Tibial artery (tissue), 4 donors: ENCODE data around the gene COL6A6.

Experiments
- DNase-seq, 2 donors: peaks; one replicate each; pipeline ENCODE4 v3.0.0-alpha.2; 2019
- H3K27ac ChIP-seq, 2 donors: fragments of 200-600 bp; sonication (generic) in 1 of 2; 1 replicate in 1 of 2; 2 replicates in 1 of 2; pipeline ENCODE4 v1.5.1; 2018 to 2019; ENCODE audit warnings: mild to moderate bottlenecking in 1 of 2
- H3K27me3 ChIP-seq, 2 donors: fragments of 200-600 bp; sonication (generic) in 1 of 2; one replicate each; pipeline versions ENCODE4 v1.5.1 to v1.6.0; 2016 to 2019
- H3K36me3 ChIP-seq, 3 donors: fragments of 200-600 bp; sonication (generic) in 2 of 3; one replicate each; pipeline ENCODE4 v1.5.1; 2016 to 2019; ENCODE audit warnings: mild to moderate bottlenecking in 2 of 3
- H3K4me1 ChIP-seq, 4 donors: fragments of 200-600 bp; sonication (generic) in 2 of 4; 1 replicate in 3 of 4; 2 replicates in 1 of 4; pipeline ENCODE4 v1.5.1; 2016 to 2019
- H3K4me3 ChIP-seq, 2 donors: fragments of 200-600 bp; sonication (generic) in 1 of 2; 1 replicate in 1 of 2; 2 replicates in 1 of 2; pipeline ENCODE4 v1.5.1; 2018 to 2019; ENCODE audit warnings: mild to moderate bottlenecking in 2 of 2
- H3K9me3 ChIP-seq, 3 donors: fragments of 200-600 bp; sonication (generic) in 1 of 3; one replicate each; pipeline ENCODE4 v1.5.1; 2016 to 2019
- CTCF ChIP-seq, 2 experiments: fragments of 200-600 bp in 1 of 2; fragments of 450-650 bp in 1 of 2; IDR thresholded peaks; one replicate each; pipeline ENCODE4 v1.5.1; 2017 to 2019; ENCODE audit warnings: antibody characterized with exemption in 2 of 2, mild to moderate bottlenecking in 1 of 2, moderate library complexity in 1 of 2
- intact Hi-C: fragments of 100-400 bp; cut with DNase I; formaldehyde crosslinking; loops from one replicate; pipeline ENCODE4 v1.15.0; 2023; ENCODE audit warnings: low total_unique reads

Gene COL6A6

GRCh38 chr3:130488288-130488687 lies 28.7 kb upstream of the COL6A6 start:
- no peaks in the 10 kb centered on the region for H3K27me3 ChIP-seq
- TF ChIP-seq CTCF (IDR thresholded peaks at IDR 0.05): no peak
- DNase-seq: no peak
- H3K9me3 ChIP-seq: no peaks in the 10 kb centered on the region
- H3K36me3 ChIP-seq: no peaks in the 10 kb centered on the region
- no peak overlapping the region for H3K4me3 ChIP-seq
- no peak overlapping the region for H3K27ac ChIP-seq
- intact Hi-C loops: no loop called here
- H3K4me1 ChIP-seq: no peaks in the 10 kb centered on the region

GRCh38 chr3:130488769-130489450 lies 28.1 kb upstream of the COL6A6 start:
- Histone ChIP-seq H3K9me3 (no peaks in the 10 kb centered on the region), H3K27ac (no peak overlapping the region), H3K27me3 (no peaks in the 10 kb centered on the region), H3K4me1 (no peaks in the 10 kb centered on the region), H3K4me3 (no peak overlapping the region), H3K36me3 (no peaks in the 10 kb centered on the region)
- DNase-seq: no peak
- TF ChIP-seq CTCF (IDR thresholded peaks at IDR 0.05): no peak
- intact Hi-C loops: no loop called here

GRCh38 chr3:130490241-130490640 lies 26.7 kb upstream of the COL6A6 start:
- no peak for DNase-seq
- Histone ChIP-seq H3K27ac (no peak overlapping the region), H3K27me3 (no peaks in the 10 kb centered on the region), H3K4me1 (no peaks in the 10 kb centered on the region), H3K4me3 (no peak overlapping the region), H3K36me3 (no peaks in the 10 kb centered on the region), H3K9me3 (no peaks in the 10 kb centered on the region)
- intact Hi-C loops: no loop called here
- no peak for TF ChIP-seq CTCF (IDR thresholded peaks at IDR 0.05)

GRCh38 chr3:130491431-130491830 lies 25.5 kb upstream of the COL6A6 start:
- no peak for TF ChIP-seq CTCF (IDR thresholded peaks at IDR 0.05)
- H3K27ac ChIP-seq: no peak overlapping the region
- intact Hi-C loops: no loop called here
- H3K4me3 ChIP-seq: no peak overlapping the region
- DNase-seq: no peak
- H3K4me1 ChIP-seq: no peaks in the 10 kb centered on the region
- no peaks in the 10 kb centered on the region for H3K27me3 ChIP-seq
- H3K9me3 ChIP-seq: no peaks in the 10 kb centered on the region
- no peaks in the 10 kb centered on the region for H3K36me3 ChIP-seq

- H3K27ac ChIP-seq: no peak overlapping the region
- no peak for DNase-seq
- no peak for TF ChIP-seq CTCF (IDR thresholded peaks at IDR 0.05)
- no peaks in the 10 kb centered on the region for H3K4me1 ChIP-seq
- no peaks in the 10 kb centered on the region for H3K36me3 ChIP-seq
- H3K9me3 ChIP-seq: no peaks in the 10 kb centered on the region
- intact Hi-C loops: no loop called here
- H3K27me3 ChIP-seq: no peaks in the 10 kb centered on the region
- H3K4me3 ChIP-seq: no peak overlapping the region
These were observed 12.3 kb upstream of the COL6A6 start for GRCh38 chr3:130504701-130505100.

- no peak overlapping the region for H3K4me3 ChIP-seq
- H3K36me3 ChIP-seq: no peaks in the 10 kb centered on the region
- no peaks in the 10 kb centered on the region for H3K9me3 ChIP-seq
- TF ChIP-seq CTCF (IDR thresholded peaks at IDR 0.05): no peak
- intact Hi-C loops: no loop called here
- no peaks in the 10 kb centered on the region for H3K27me3 ChIP-seq
- H3K4me1 ChIP-seq: no peaks in the 10 kb centered on the region
- DNase-seq: no peak
- no peak overlapping the region for H3K27ac ChIP-seq
These were observed 10.9 kb upstream of the COL6A6 start for GRCh38 chr3:130506031-130506430.
